ENCODE measurements around the gene SLC30A2.
A peak's percentile ranks its signal among the peaks of the same experiment; 100 is the strongest.

Gene SLC30A2

GRCh38 chr1:26050248-26050640 is 4.3 kb upstream of the SLC30A2 start:
- Histone ChIP-seq H3K27ac (ENCODE audit: low read depth, low read length) (no peak overlapping the region), H3K9me3 (ENCODE audit: insufficient read depth, low read depth, low read length) (no peaks in the 10 kb centered on the region), H3K27me3 (ENCODE audit: insufficient read depth, low read length) (peaks cover 54% of the 10 kb centered on the region), H3K36me3 (ENCODE audit: insufficient read depth, low read length) (no peaks in the 10 kb centered on the region), H3K9ac (ENCODE audit: low read depth, low read length) (no peak overlapping the region), H3K4me1 (ENCODE audit: insufficient read depth, low read length) (peaks cover 2% of the 10 kb centered on the region; the same call in 1 of the 2 replicates), H3K4me3 (ENCODE audit: low read length) (no peak overlapping the region)
- WGBS: 93% methylated on average over 6 of the region's 6 CpGs

GRCh38 chr1:26049531-26050247 is 3.8 kb upstream of the SLC30A2 start:
- Histone ChIP-seq H3K4me3 (ENCODE audit: low read length) (no peak overlapping the region), H3K9me3 (ENCODE audit: insufficient read depth, low read depth, low read length) (no peaks in the 10 kb centered on the region), H3K27me3 (ENCODE audit: insufficient read depth, low read length) (peaks cover 60% of the 10 kb centered on the region), H3K36me3 (ENCODE audit: insufficient read depth, low read length) (no peaks in the 10 kb centered on the region), H3K27ac (ENCODE audit: low read depth, low read length) (no peak overlapping the region), H3K9ac (ENCODE audit: low read depth, low read length) (no peak overlapping the region), H3K4me1 (ENCODE audit: insufficient read depth, low read length) (peaks cover 2% of the 10 kb centered on the region; the same call in 1 of the 2 replicates)
- 84% methylated on average over 10 of the region's 10 CpGs for WGBS

GRCh38 chr1:26047278-26047874 is 1.5 kb upstream of the SLC30A2 start:
- H3K4me3 ChIP-seq (ENCODE audit: low read length): no peak overlapping the region
- no peaks in the 10 kb centered on the region for H3K9me3 ChIP-seq (ENCODE audit: insufficient read depth, low read depth, low read length)
- 87% methylated on average over 7 of the region's 7 CpGs for WGBS
- no peak overlapping the region for H3K9ac ChIP-seq (ENCODE audit: low read depth, low read length)
- peaks cover 80% of the 10 kb centered on the region for H3K27me3 ChIP-seq (ENCODE audit: insufficient read depth, low read length)
- peaks cover 2% of the 10 kb centered on the region; the same call in 1 of the 2 replicates for H3K4me1 ChIP-seq (ENCODE audit: insufficient read depth, low read length)
- H3K27ac ChIP-seq (ENCODE audit: low read depth, low read length): no peak overlapping the region
- H3K36me3 ChIP-seq (ENCODE audit: insufficient read depth, low read length): no peaks in the 10 kb centered on the region

GRCh38 chr1:26046246-26047095 is 553 bp upstream of the SLC30A2 start:
- Histone ChIP-seq H3K36me3 (ENCODE audit: insufficient read depth, low read length) (no peaks in the 10 kb centered on the region), H3K9ac (ENCODE audit: low read depth, low read length) (no peak overlapping the region), H3K4me1 (ENCODE audit: insufficient read depth, low read length) (peaks cover 2% of the 10 kb centered on the region; the same call in 1 of the 2 replicates), H3K27ac (ENCODE audit: low read depth, low read length) (no peak overlapping the region), H3K4me3 (ENCODE audit: low read length) (peak overlapping the region; percentile 45), H3K27me3 (ENCODE audit: insufficient read depth, low read length) (peaks cover 89% of the 10 kb centered on the region), H3K9me3 (ENCODE audit: insufficient read depth, low read depth, low read length) (no peaks in the 10 kb centered on the region)
- WGBS: 11% methylated on average over 57 of the region's 57 CpGs

GRCh38 chr1:26044971-26045721 is 772 bp downstream of the SLC30A2 start:
- H3K27ac ChIP-seq (ENCODE audit: low read depth, low read length): no peak overlapping the region
- H3K27me3 ChIP-seq (ENCODE audit: insufficient read depth, low read length): peaks cover 92% of the 10 kb centered on the region
- H3K4me1 ChIP-seq (ENCODE audit: insufficient read depth, low read length): peaks cover 2% of the 10 kb centered on the region; the same call in 1 of the 2 replicates
- no peak overlapping the region; the same call in 1 of the 2 replicates for H3K9ac ChIP-seq (ENCODE audit: low read depth, low read length)
- H3K36me3 ChIP-seq (ENCODE audit: insufficient read depth, low read length): no peaks in the 10 kb centered on the region
- H3K4me3 ChIP-seq (ENCODE audit: low read length): peak overlapping the region; percentile 45
- no peaks in the 10 kb centered on the region for H3K9me3 ChIP-seq (ENCODE audit: insufficient read depth, low read depth, low read length)
- WGBS: 34% methylated on average over 29 of the region's 29 CpGs

- Histone ChIP-seq H3K4me1 (ENCODE audit: insufficient read depth, low read length) (peaks cover 2% of the 10 kb centered on the region; the same call in 1 of the 2 replicates), H3K36me3 (ENCODE audit: insufficient read depth, low read length) (no peaks in the 10 kb centered on the region), H3K9ac (ENCODE audit: low read depth, low read length) (no peak overlapping the region), H3K9me3 (ENCODE audit: insufficient read depth, low read depth, low read length) (no peaks in the 10 kb centered on the region), H3K27ac (ENCODE audit: low read depth, low read length) (no peak overlapping the region), H3K4me3 (ENCODE audit: low read length) (no peak overlapping the region), H3K27me3 (ENCODE audit: insufficient read depth, low read length) (peaks cover 85% of the 10 kb centered on the region)
- WGBS: 91% methylated on average over 3 of the region's 3 CpGs
These were observed 1.5 kb downstream of the SLC30A2 start for GRCh38 chr1:26044414-26044813.

- peaks cover 84% of the 10 kb centered on the region for H3K27me3 ChIP-seq (ENCODE audit: insufficient read depth, low read length)
- H3K9ac ChIP-seq (ENCODE audit: low read depth, low read length): no peak overlapping the region
- WGBS: 96% methylated on average over 2 of the region's 2 CpGs
These were observed 2.2 kb downstream of the SLC30A2 start for GRCh38 chr1:26043765-26044164.

GRCh38 chr1:26041978-26042377 is 3.9 kb downstream of the SLC30A2 start:
- no peak overlapping the region for H3K9ac ChIP-seq (ENCODE audit: low read depth, low read length)
- H3K27me3 ChIP-seq (ENCODE audit: insufficient read depth, low read length): peaks cover 80% of the 10 kb centered on the region
- H3K4me3 ChIP-seq (ENCODE audit: low read length): no peak overlapping the region
- H3K4me1 ChIP-seq (ENCODE audit: insufficient read depth, low read length): peaks cover 2% of the 10 kb centered on the region; the same call in 1 of the 2 replicates
- H3K27ac ChIP-seq (ENCODE audit: low read depth, low read length): no peak overlapping the region
- 80% methylated on average over 4 of the region's 4 CpGs for whole genome bisulfite sequencing
- H3K36me3 ChIP-seq (ENCODE audit: insufficient read depth, low read length): no peaks in the 10 kb centered on the region
- H3K9me3 ChIP-seq (ENCODE audit: insufficient read depth, low read depth, low read length): no peaks in the 10 kb centered on the region

More at GRCh38 chr1:26043765-26044164, 2.2 kb downstream of the SLC30A2 start:
- H3K9me3 ChIP-seq (ENCODE audit: insufficient read depth, low read depth, low read length): no peaks in the 10 kb centered on the region
- no peak overlapping the region for H3K4me3 ChIP-seq (ENCODE audit: low read length)
- no peak overlapping the region for H3K27ac ChIP-seq (ENCODE audit: low read depth, low read length)
- peaks cover 2% of the 10 kb centered on the region; the same call in 1 of the 2 replicates for H3K4me1 ChIP-seq (ENCODE audit: insufficient read depth, low read length)
- no peaks in the 10 kb centered on the region for H3K36me3 ChIP-seq (ENCODE audit: insufficient read depth, low read length)

GRCh38 chr1:26041401-26041800 is 4.5 kb downstream of the SLC30A2 start:
- Histone ChIP-seq H3K27me3 (ENCODE audit: insufficient read depth, low read length) (peaks cover 80% of the 10 kb centered on the region), H3K9ac (ENCODE audit: low read depth, low read length) (no peak overlapping the region), H3K27ac (ENCODE audit: low read depth, low read length) (no peak overlapping the region), H3K4me1 (ENCODE audit: insufficient read depth, low read length) (no peaks in the 10 kb centered on the region), H3K9me3 (ENCODE audit: insufficient read depth, low read depth, low read length) (no peaks in the 10 kb centered on the region), H3K36me3 (ENCODE audit: insufficient read depth, low read length) (no peaks in the 10 kb centered on the region), H3K4me3 (ENCODE audit: low read length) (no peak overlapping the region)
- WGBS: 83% methylated on average over 7 of the region's 7 CpGs

GRCh38 chr1:26038904-26039303 is 7.0 kb downstream of the SLC30A2 start:
- no peak overlapping the region for H3K27ac ChIP-seq (ENCODE audit: low read depth, low read length)
- H3K9ac ChIP-seq (ENCODE audit: low read depth, low read length): no peak overlapping the region
- no peaks in the 10 kb centered on the region for H3K4me1 ChIP-seq (ENCODE audit: insufficient read depth, low read length)
- H3K36me3 ChIP-seq (ENCODE audit: insufficient read depth, low read length): no peaks in the 10 kb centered on the region
- WGBS: 89% methylated on average over 6 of the region's 6 CpGs
- H3K27me3 ChIP-seq (ENCODE audit: insufficient read depth, low read length): peaks cover 72% of the 10 kb centered on the region
- H3K4me3 ChIP-seq (ENCODE audit: low read length): no peak overlapping the region
- no peaks in the 10 kb centered on the region for H3K9me3 ChIP-seq (ENCODE audit: insufficient read depth, low read depth, low read length)

Data from HUES64 (cell line).